NCI-H2227 (cell line): ENCODE results near the gene TPCN2.

Source experiments
- DNase-seq: peaks from one replicate; lab custom pipeline; 2025; ENCODE audit not compliant: unreplicated experiment; lab: John Stamatoyannopoulos, UW

TPCN2 gene

GRCh38 chr11:69108030-69108429 is 59.3 kb downstream of the TPCN2 start:
- no peak for DNase-seq

GRCh38 chr11:69108559-69108958 is 59.8 kb downstream of the TPCN2 start:
- DNase-seq: no peak

GRCh38 chr11:69109101-69109500 is 60.4 kb downstream of the TPCN2 start:
- no peak for DNase-seq

- DNase-seq: no peak
These were observed 61.7 kb downstream of the TPCN2 start for GRCh38 chr11:69110451-69110850.

- no peak for DNase-seq
These were observed 63.2 kb downstream of the TPCN2 start for GRCh38 chr11:69111624-69112542.

GRCh38 chr11:69113226-69113625 is 64.5 kb downstream of the TPCN2 start:
- no peak for DNase-seq

GRCh38 chr11:69113646-69114340 is 65.1 kb downstream of the TPCN2 start:
- DNase-seq: no peak

- DNase-seq: no peak
These were observed 65.6 kb downstream of the TPCN2 start for GRCh38 chr11:69114362-69114761.

GRCh38 chr11:69114811-69115523 is 66.2 kb downstream of the TPCN2 start:
- no peak for DNase-seq

GRCh38 chr11:69115586-69116560 is 67.1 kb downstream of the TPCN2 start:
- DNase-seq: no peak

- no peak for DNase-seq
These were observed 67.9 kb downstream of the TPCN2 start for GRCh38 chr11:69116671-69117070.

- no peak for DNase-seq
These were observed 70.5 kb downstream of the TPCN2 start for GRCh38 chr11:69119190-69119589.

GRCh38 chr11:69120096-69120875 is 71.6 kb downstream of the TPCN2 start:
- no peak for DNase-seq

GRCh38 chr11:69121021-69121420 is 72.3 kb downstream of the TPCN2 start:
- DNase-seq: no peak

GRCh38 chr11:69121621-69122325 is 73.0 kb downstream of the TPCN2 start:
- DNase-seq: no peak

- DNase-seq: no peak
These were observed 73.5 kb downstream of the TPCN2 start for GRCh38 chr11:69122326-69122629.

- no peak for DNase-seq
These were observed 74.1 kb downstream of the TPCN2 start for GRCh38 chr11:69122630-69123431.
